ENCODE results near the gene EPB41L2. TPM values are rescaled to one million over a fixed set of nuclear protein-coding genes. Genes with fewer than 3 reads are reported as not detected.

Gene EPB41L2
- total RNA-seq, 2 donors from 2014 or later = 30.5 to 31.0 TPM

DNA sequence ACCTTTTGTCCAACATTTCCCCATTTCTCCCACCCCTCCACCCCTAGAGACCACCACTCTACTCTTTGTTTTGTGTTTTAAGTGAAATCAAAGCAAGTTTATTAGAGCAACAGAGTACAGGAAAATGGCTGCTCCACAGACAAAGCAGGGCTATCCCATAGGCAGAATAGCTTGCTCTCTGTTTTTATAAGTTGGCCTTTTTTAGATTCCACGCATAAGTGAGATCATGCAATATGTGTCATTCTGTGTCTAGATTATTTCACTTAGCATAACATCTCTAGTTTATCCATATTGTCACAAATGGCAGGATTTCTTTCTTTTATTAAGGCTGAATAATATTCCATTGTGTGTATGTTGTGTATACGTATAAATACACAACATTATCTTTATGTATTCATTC lies 266.0 kb downstream of the EPB41L2 start:
- ATAC-seq (no peak), DNase-seq (ENCODE audit: low spot score) (no peak)
- Mint-ChIP-seq H3K27ac (no peak overlapping the region), H3K27me3 (no peaks in the 10 kb centered on the region), H3K4me1 (ENCODE audit: low read depth in 2 of 2) (no peaks in the 10 kb centered on the region), H3K9me3 (no peaks in the 10 kb centered on the region), H3K36me3 (no peaks in the 10 kb centered on the region), H3K4me3 (no peak overlapping the region)

DNA sequence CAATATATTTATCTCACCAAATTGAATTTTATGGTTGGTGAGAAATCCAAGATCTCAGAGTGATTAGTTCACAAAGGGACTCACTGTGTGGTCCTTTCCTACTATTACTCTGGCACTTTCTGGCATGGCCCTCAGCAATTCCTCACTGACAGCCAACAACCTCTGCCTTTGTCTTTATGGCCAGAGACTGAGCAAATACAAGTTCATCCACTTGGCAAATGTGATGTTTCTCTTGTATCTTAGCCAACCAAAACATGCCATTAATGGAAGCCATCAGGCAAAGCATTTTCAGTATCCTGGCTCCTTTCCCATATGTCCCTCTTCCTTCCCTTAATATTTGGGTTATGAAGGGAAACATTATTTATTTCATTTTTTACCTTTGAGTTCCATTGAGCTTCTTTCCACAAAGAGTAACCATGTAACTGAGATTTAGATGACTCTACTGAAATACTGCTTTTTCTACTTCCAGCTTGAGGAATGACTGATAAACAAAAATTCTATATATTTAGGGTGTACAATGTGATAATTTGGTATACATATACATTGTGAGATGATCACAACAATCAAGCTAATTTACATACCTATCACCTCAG lies 266.6 kb downstream of the EPB41L2 start:
- DNase-seq (ENCODE audit: low spot score) (no peak), ATAC-seq (no peak)
- H3K4me1 Mint-ChIP-seq (ENCODE audit: low read depth in 2 of 2) = no peaks in the 10 kb centered on the region
- H3K27ac Mint-ChIP-seq = no peak overlapping the region
- H3K4me3 Mint-ChIP-seq = no peak overlapping the region
- no peaks in the 10 kb centered on the region for H3K9me3 Mint-ChIP-seq
- H3K27me3 Mint-ChIP-seq = no peaks in the 10 kb centered on the region
- no peaks in the 10 kb centered on the region for H3K36me3 Mint-ChIP-seq

GRCh38 chr6:130794738-130795137 lies 268.3 kb downstream of the EPB41L2 start:
- H3K4me3 Mint-ChIP-seq = no peak overlapping the region
- no peak for DNase-seq (ENCODE audit: low spot score)
- H3K27ac Mint-ChIP-seq = no peak overlapping the region
- ATAC-seq = no peak
- H3K9me3 Mint-ChIP-seq = no peaks in the 10 kb centered on the region
- H3K4me1 Mint-ChIP-seq (ENCODE audit: low read depth in 2 of 2) = no peaks in the 10 kb centered on the region
- peaks cover 0 to 3% of the 10 kb centered on the region in 2 donors for H3K27me3 Mint-ChIP-seq
- no peaks in the 10 kb centered on the region for H3K36me3 Mint-ChIP-seq

DNA sequence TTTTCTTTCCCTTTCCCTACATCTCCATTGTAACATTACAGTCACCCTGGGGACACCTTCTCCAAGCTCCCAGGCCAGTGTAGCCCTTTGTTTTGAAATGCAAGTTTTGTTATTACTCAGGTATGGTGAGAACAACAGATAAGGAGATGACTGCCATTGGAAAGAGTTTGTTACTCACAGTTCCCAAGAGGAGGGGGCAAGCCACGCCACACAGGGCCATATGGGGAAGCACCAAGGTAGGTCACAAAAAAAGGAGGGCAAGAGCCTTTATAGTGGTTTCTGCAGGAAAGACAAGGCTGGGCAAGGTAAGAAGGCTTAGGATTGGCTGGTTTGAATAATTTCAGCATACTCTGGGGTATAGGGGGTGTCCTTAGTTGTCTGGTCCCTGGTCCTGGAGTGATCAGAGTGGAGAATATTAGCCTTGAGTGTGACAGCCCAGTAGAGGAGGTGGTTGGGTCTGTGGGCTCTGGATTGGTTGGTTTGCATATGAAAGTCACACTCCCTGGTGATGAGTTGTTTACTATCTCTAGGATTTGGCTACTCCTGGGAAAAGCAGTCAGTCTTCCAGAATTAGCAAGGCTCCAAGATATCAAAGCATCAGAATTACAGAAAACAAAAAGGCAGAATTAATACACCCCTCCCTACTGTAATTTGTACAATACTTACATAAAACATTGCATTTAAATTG lies 268.9 kb downstream of the EPB41L2 start:
- H3K27ac Mint-ChIP-seq = no peak overlapping the region
- H3K4me1 Mint-ChIP-seq (ENCODE audit: low read depth in 2 of 2) = no peaks in the 10 kb centered on the region
- ATAC-seq (no peak), DNase-seq (ENCODE audit: low spot score) (no peak)
- no peaks in the 10 kb centered on the region for H3K9me3 Mint-ChIP-seq
- peaks cover 0 to 4% of the 10 kb centered on the region in 2 donors for H3K27me3 Mint-ChIP-seq
- no peak overlapping the region for H3K4me3 Mint-ChIP-seq
- no peaks in the 10 kb centered on the region for H3K36me3 Mint-ChIP-seq

Other genes with a start within 250 kb of the EPB41L2 start
- gene SMLR1, start 235.8 kb downstream of the EPB41L2 start, total RNA-seq = not detected
- gene AKAP7, start 72.2 kb upstream of the EPB41L2 start, total RNA-seq = 1 to 10 TPM; 4.2 to 7.7 TPM